Loucy (cell line): ENCODE measurements around the gene EPB41L5.

Experiments used
- H2AFZ ChIP-seq: fragments of 200-600 bp; sonication (generic); 2 replicates; pipeline ENCODE4 v1.6.0; 2016; ENCODE audit warnings: antibody characterized with exemption, mild to moderate bottlenecking, low read length, moderate library complexity
- H3F3A ChIP-seq: fragments of 200-600 bp; 2 replicates; pipeline ENCODE4 v1.6.0; 2016; ENCODE audit warnings: antibody characterized with exemption, low read depth, mild to moderate bottlenecking
- H3K27me3 ChIP-seq: fragments of 200-600 bp; sonication (generic); 2 replicates; pipeline ENCODE4 v1.6.1; 2014; ENCODE audit warnings: low read length, mild to moderate bottlenecking; ENCODE audit not compliant: insufficient read depth, poor library complexity, severe bottlenecking
- H3K36me3 ChIP-seq: fragments of 200-600 bp; sonication (generic); 2 replicates; pipeline ENCODE4 v1.6.1; 2016; ENCODE audit warnings: low read length; ENCODE audit not compliant: insufficient read depth
- H3K4me1 ChIP-seq: fragments of 200-600 bp; sonication (generic); 2 replicates; pipeline ENCODE4 v1.5.1; 2014; ENCODE audit warnings: low read length, mild to moderate bottlenecking; ENCODE audit not compliant: insufficient read depth, poor library complexity, severe bottlenecking
- H3K4me2 ChIP-seq: fragments of 200-600 bp; sonication (generic); 2 replicates; pipeline ENCODE4 v1.6.0; 2014; ENCODE audit warnings: antibody characterized with exemption, low read length, low read depth, mild to moderate bottlenecking; ENCODE audit not compliant: poor library complexity, severe bottlenecking
- H3K4me3 ChIP-seq: fragments of 200-600 bp; sonication (generic); 2 replicates; pipeline ENCODE4 v1.5.1; 2014; ENCODE audit warnings: low read length, mild to moderate bottlenecking, mixed read lengths; ENCODE audit not compliant: poor library complexity, severe bottlenecking
- H3K79me2 ChIP-seq: fragments of 200-600 bp; sonication (generic); 2 replicates; pipeline ENCODE4 v1.6.1; 2014; ENCODE audit warnings: low read length; ENCODE audit not compliant: insufficient read depth
- H3K9ac ChIP-seq: fragments of 200-600 bp; sonication (generic); 2 replicates; pipeline ENCODE4 v1.6.0; 2014; ENCODE audit warnings: mild to moderate bottlenecking, low read depth, low read length, moderate library complexity; ENCODE audit not compliant: poor library complexity, severe bottlenecking
- H3K9me2 ChIP-seq: fragments of 200-600 bp; sonication (generic); replicated peaks from 2 replicates; pipeline ENCODE4 v1.6.1; 2016; ENCODE audit warnings: low read depth, low read length, mixed read lengths
- H3K9me3 ChIP-seq: fragments of 200-600 bp; sonication (generic); 2 replicates; pipeline ENCODE4 v1.6.1; 2014; ENCODE audit warnings: mild to moderate bottlenecking, antibody characterized with exemption, low read length, low read depth; ENCODE audit not compliant: insufficient read depth
- H4K20me1 ChIP-seq: fragments of 200-600 bp; sonication (generic); 2 replicates; pipeline ENCODE4 v1.6.0; 2014; ENCODE audit warnings: antibody characterized with exemption, low read length, mild to moderate bottlenecking; ENCODE audit not compliant: insufficient read depth, poor library complexity, severe bottlenecking
- EZH2phosphoT487 ChIP-seq: fragments of 200-600 bp; IDR thresholded peaks from 2 replicates; pipeline ENCODE4 v1.6.1; 2018; ENCODE audit warnings: antibody characterized with exemption, mild to moderate bottlenecking, moderate library complexity, borderline replicate concordance
- TF ChIP-seq, protein P1 (sequence below): fragments of 200-600 bp; sonication (generic); conservative IDR thresholded peaks from 2 replicates; pipeline ENCODE4 v1.5.1; 2014; ENCODE audit warnings: mild to moderate bottlenecking, antibody characterized with exemption, low read length

EPB41L5 gene

GRCh38 chr2:120204022-120204405, 191.1 kb downstream of the EPB41L5 start:
- Histone ChIP-seq H3K27me3 (no peaks in the 10 kb centered on the region), H3K79me2 (no peaks in the 10 kb centered on the region), H2AFZ (no peak overlapping the region), H3K4me3 (no peak overlapping the region), H4K20me1 (no peaks in the 10 kb centered on the region), H3K4me2 (no peak overlapping the region), H3F3A (no peaks in the 10 kb centered on the region), H3K36me3 (no peaks in the 10 kb centered on the region), H3K9ac (no peak overlapping the region), H3K9me3 (no peaks in the 10 kb centered on the region), H3K9me2 (no peaks in the 10 kb centered on the region), H3K4me1 (no peaks in the 10 kb centered on the region)
- TF ChIP-seq, protein P1, sequence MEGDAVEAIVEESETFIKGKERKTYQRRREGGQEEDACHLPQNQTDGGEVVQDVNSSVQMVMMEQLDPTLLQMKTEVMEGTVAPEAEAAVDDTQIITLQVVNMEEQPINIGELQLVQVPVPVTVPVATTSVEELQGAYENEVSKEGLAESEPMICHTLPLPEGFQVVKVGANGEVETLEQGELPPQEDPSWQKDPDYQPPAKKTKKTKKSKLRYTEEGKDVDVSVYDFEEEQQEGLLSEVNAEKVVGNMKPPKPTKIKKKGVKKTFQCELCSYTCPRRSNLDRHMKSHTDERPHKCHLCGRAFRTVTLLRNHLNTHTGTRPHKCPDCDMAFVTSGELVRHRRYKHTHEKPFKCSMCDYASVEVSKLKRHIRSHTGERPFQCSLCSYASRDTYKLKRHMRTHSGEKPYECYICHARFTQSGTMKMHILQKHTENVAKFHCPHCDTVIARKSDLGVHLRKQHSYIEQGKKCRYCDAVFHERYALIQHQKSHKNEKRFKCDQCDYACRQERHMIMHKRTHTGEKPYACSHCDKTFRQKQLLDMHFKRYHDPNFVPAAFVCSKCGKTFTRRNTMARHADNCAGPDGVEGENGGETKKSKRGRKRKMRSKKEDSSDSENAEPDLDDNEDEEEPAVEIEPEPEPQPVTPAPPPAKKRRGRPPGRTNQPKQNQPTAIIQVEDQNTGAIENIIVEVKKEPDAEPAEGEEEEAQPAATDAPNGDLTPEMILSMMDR: no peak
- TF ChIP-seq EZH2phosphoT487: no peak

- Histone ChIP-seq H3K9me2 (no peaks in the 10 kb centered on the region), H3K9ac (no peak overlapping the region), H3F3A (no peaks in the 10 kb centered on the region), H3K4me3 (no peak overlapping the region), H2AFZ (no peak overlapping the region), H3K4me2 (no peak overlapping the region), H3K9me3 (no peaks in the 10 kb centered on the region), H3K4me1 (no peaks in the 10 kb centered on the region), H3K36me3 (no peaks in the 10 kb centered on the region), H3K79me2 (no peaks in the 10 kb centered on the region), H3K27me3 (no peaks in the 10 kb centered on the region), H4K20me1 (no peaks in the 10 kb centered on the region)
- TF ChIP-seq, protein P1: no peak
Measured at GRCh38 chr2:120204417-120204816, 191.5 kb downstream of the EPB41L5 start.

- Histone ChIP-seq H3K4me3 (no peak overlapping the region), H2AFZ (no peak overlapping the region), H3K79me2 (no peaks in the 10 kb centered on the region), H3K36me3 (no peaks in the 10 kb centered on the region), H3K27me3 (no peaks in the 10 kb centered on the region), H4K20me1 (no peaks in the 10 kb centered on the region), H3K4me1 (no peaks in the 10 kb centered on the region), H3K4me2 (no peak overlapping the region), H3K9me3 (no peaks in the 10 kb centered on the region), H3F3A (no peaks in the 10 kb centered on the region), H3K9me2 (no peaks in the 10 kb centered on the region), H3K9ac (no peak overlapping the region)
- TF ChIP-seq, protein P1: no peak
- no peak for TF ChIP-seq EZH2phosphoT487
Measured at GRCh38 chr2:120204945-120205670, 192.2 kb downstream of the EPB41L5 start.
